HEK293 (cell line): ENCODE results near the gene HMGN4.
A peak's percentile ranks its signal among the peaks of the same experiment; 100 is the strongest.

Source experiments
- HOXA7 ChIP-seq: sonication (generic); formaldehyde crosslinking; IDR thresholded peaks from 2 replicates; pipeline ENCODE4 v1.8.1; 2022; ENCODE audit warnings: missing genetic modification reagents, borderline replicate concordance
- KLF8 ChIP-seq: fragments of 450-650 bp; formaldehyde crosslinking; IDR thresholded peaks from 2 replicates; pipeline ENCODE4 v1.5.1; 2016; ENCODE audit warnings: missing biosample characterization, missing genetic modification characterization
- REPIN1 ChIP-seq: fragments of 450-650 bp; formaldehyde crosslinking; IDR thresholded peaks from 2 replicates; pipeline ENCODE4 v1.5.1; 2017; ENCODE audit warnings: missing biosample characterization, missing genetic modification characterization, low read depth
- SALL2 ChIP-seq: fragments of 450-650 bp; formaldehyde crosslinking; IDR thresholded peaks from 2 replicates; pipeline ENCODE4 v1.5.0; 2017; ENCODE audit warnings: missing biosample characterization, mild to moderate bottlenecking, missing genetic modification characterization, borderline replicate concordance
- SETDB1 ChIP-seq: IDR thresholded peaks from one replicate; pipeline ENCODE4 v1.6.1; 2017; ENCODE audit warnings: mild to moderate bottlenecking, low read length, moderate library complexity, mixed read lengths; ENCODE audit not compliant: insufficient read length
- ZBTB1 ChIP-seq: fragments of 450-650 bp; formaldehyde crosslinking; IDR thresholded peaks from 2 replicates; pipeline ENCODE4 v1.5.1; 2016; ENCODE audit warnings: missing biosample characterization, missing genetic modification characterization
- ZBTB48 ChIP-seq: fragments of 450-650 bp; formaldehyde crosslinking; IDR thresholded peaks from 2 replicates; pipeline ENCODE4 v1.5.1; 2016; ENCODE audit warnings: missing biosample characterization, missing genetic modification characterization
- ZEB2 ChIP-seq: fragments of 450-650 bp; formaldehyde crosslinking; IDR thresholded peaks from 2 replicates; pipeline ENCODE4 v1.5.1; 2016; ENCODE audit warnings: missing biosample characterization, missing genetic modification characterization
- ZFP69B ChIP-seq: fragments of 450-650 bp; formaldehyde crosslinking; IDR thresholded peaks from 2 replicates; pipeline ENCODE4 v1.5.1; 2016; ENCODE audit warnings: missing biosample characterization, missing genetic modification characterization
- ZNF121 ChIP-seq: fragments of 450-650 bp; formaldehyde crosslinking; IDR thresholded peaks from 2 replicates; pipeline ENCODE4 v1.5.1; 2016; ENCODE audit warnings: missing biosample characterization, missing genetic modification characterization
- ZNF148 ChIP-seq: fragments of 450-650 bp; formaldehyde crosslinking; IDR thresholded peaks from 2 replicates; pipeline ENCODE4 v1.5.0; 2017; ENCODE audit warnings: missing biosample characterization, missing genetic modification characterization, borderline replicate concordance
- ZNF174 ChIP-seq: fragments of 450-650 bp; formaldehyde crosslinking; IDR thresholded peaks from 2 replicates; pipeline ENCODE4 v1.5.0; 2017; ENCODE audit warnings: missing biosample characterization, mild to moderate bottlenecking, missing genetic modification characterization
- ZNF18 ChIP-seq: fragments of 450-650 bp; formaldehyde crosslinking; IDR thresholded peaks from 2 replicates; pipeline ENCODE4 v1.5.1; 2016; ENCODE audit warnings: missing biosample characterization, missing genetic modification characterization
- ZNF211 ChIP-seq: fragments of 450-650 bp; formaldehyde crosslinking; IDR thresholded peaks from 2 replicates; pipeline ENCODE4 v1.5.1; 2016; ENCODE audit warnings: low read depth, missing biosample characterization, missing genetic modification characterization
- ZNF248 ChIP-seq: fragments of 450-650 bp; formaldehyde crosslinking; IDR thresholded peaks from 2 replicates; pipeline ENCODE4 v1.5.1; 2017; ENCODE audit warnings: missing biosample characterization, missing genetic modification characterization
- ZNF335 ChIP-seq: fragments of 450-650 bp; formaldehyde crosslinking; conservative IDR thresholded peaks from 2 replicates; pipeline ENCODE4 v1.5.1; 2016; ENCODE audit warnings: missing biosample characterization, missing genetic modification characterization
- ZNF391 ChIP-seq: fragments of 450-650 bp; formaldehyde crosslinking; IDR thresholded peaks from 2 replicates; pipeline ENCODE4 v1.5.1; 2016; ENCODE audit warnings: low read depth, missing biosample characterization, missing genetic modification characterization, borderline replicate concordance
- ZNF404 ChIP-seq: fragments of 450-650 bp; formaldehyde crosslinking; IDR thresholded peaks from 2 replicates; pipeline ENCODE4 v1.5.1; 2017; ENCODE audit warnings: missing biosample characterization, missing genetic modification characterization
- ZNF530 ChIP-seq: fragments of 450-650 bp; formaldehyde crosslinking; IDR thresholded peaks from 2 replicates; pipeline ENCODE4 v1.5.1; 2016; ENCODE audit warnings: low read depth, missing biosample characterization, missing genetic modification characterization
- ZNF555 ChIP-seq: fragments of 450-650 bp; formaldehyde crosslinking; conservative IDR thresholded peaks from 2 replicates; pipeline ENCODE4 v1.5.1; 2017; ENCODE audit warnings: missing biosample characterization, mild to moderate bottlenecking, missing genetic modification characterization, inconsistent platforms
- ZNF768 ChIP-seq: fragments of 450-650 bp; formaldehyde crosslinking; IDR thresholded peaks from 2 replicates; pipeline ENCODE4 v1.5.1; 2018; ENCODE audit warnings: missing biosample characterization, mild to moderate bottlenecking, missing genetic modification characterization
- ZNF792 ChIP-seq: fragments of 450-650 bp; formaldehyde crosslinking; IDR thresholded peaks from 2 replicates; pipeline ENCODE4 v1.5.1; 2016; ENCODE audit warnings: missing biosample characterization, missing genetic modification characterization
- TF ChIP-seq, protein P1 (sequence below): fragments of 450-650 bp; formaldehyde crosslinking; IDR thresholded peaks from 2 replicates; pipeline ENCODE4 v1.5.1; 2016; ENCODE audit warnings: missing biosample characterization, missing genetic modification characterization
- TF ChIP-seq, protein P2 (sequence below): fragments of 450-650 bp; formaldehyde crosslinking; conservative IDR thresholded peaks from 2 replicates; pipeline ENCODE4 v1.5.1; 2016; ENCODE audit warnings: low read depth, missing biosample characterization, missing genetic modification characterization
- TF ChIP-seq, protein P3 (sequence below): fragments of 450-650 bp; formaldehyde crosslinking; IDR thresholded peaks from 2 replicates; pipeline ENCODE4 v1.5.1; 2016; ENCODE audit warnings: missing biosample characterization, missing genetic modification characterization
- TF ChIP-seq, protein P4 (sequence below): fragments of 450-650 bp; formaldehyde crosslinking; IDR thresholded peaks from 2 replicates; pipeline ENCODE4 v1.5.1; 2017; ENCODE audit warnings: missing biosample characterization, missing genetic modification characterization

Gene HMGN4

DNA sequence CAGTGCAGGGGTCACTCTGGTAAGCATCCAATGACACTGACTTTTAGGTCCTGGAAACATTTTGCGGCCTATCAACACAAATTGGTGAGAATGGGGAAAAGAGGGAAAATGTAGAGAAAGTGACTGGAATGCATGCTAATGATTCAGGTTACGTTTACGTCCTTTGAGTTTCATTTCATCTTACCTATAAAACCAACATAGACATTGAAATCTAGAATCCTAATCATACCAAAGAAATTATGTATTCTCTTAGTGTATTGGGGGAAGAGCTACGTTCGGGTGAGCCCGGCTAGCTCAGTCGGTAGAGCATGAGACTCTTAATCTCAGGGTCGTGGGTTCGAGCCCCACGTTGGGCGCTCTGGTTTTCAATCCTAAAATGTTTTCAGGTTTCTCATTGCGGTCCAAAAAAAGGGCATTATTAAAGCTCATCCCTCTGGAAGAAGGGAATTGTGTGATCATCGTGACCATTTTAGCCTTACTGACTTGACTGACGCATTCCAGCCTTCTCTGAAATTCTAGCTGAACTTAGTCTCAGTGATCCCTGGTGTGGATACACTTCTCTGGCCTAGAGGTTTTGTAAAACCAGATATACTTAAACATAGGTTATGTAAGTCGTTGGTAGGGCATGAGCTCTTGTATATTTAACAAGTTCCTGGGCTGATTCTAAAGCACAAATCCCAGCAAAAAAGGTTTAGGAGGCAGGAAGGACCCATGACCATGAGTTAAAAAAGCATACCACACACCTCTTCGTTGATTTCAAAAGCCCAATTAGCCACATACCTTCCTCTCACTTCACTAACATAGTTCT is 18.3 kb downstream of the HMGN4 start (continued):
- TF ChIP-seq, protein P1, sequence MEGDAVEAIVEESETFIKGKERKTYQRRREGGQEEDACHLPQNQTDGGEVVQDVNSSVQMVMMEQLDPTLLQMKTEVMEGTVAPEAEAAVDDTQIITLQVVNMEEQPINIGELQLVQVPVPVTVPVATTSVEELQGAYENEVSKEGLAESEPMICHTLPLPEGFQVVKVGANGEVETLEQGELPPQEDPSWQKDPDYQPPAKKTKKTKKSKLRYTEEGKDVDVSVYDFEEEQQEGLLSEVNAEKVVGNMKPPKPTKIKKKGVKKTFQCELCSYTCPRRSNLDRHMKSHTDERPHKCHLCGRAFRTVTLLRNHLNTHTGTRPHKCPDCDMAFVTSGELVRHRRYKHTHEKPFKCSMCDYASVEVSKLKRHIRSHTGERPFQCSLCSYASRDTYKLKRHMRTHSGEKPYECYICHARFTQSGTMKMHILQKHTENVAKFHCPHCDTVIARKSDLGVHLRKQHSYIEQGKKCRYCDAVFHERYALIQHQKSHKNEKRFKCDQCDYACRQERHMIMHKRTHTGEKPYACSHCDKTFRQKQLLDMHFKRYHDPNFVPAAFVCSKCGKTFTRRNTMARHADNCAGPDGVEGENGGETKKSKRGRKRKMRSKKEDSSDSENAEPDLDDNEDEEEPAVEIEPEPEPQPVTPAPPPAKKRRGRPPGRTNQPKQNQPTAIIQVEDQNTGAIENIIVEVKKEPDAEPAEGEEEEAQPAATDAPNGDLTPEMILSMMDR (tag by site-specific recombination), result no peak
- TF ChIP-seq ZNF768 (tag by site-specific recombination) (no peak), ZNF335 (tag by site-specific recombination) (peak; percentile 84), ZFP69B (tag by site-specific recombination) (0 out of 2 replicates have a peak, but pooled peaks have one; percentile 36), ZBTB48 (tag by site-specific recombination) (peak; percentile 60; the same call in 1 of the 2 replicates), SALL2 (tag by site-specific recombination) (no peak), REPIN1 (no peak), ZNF530 (no peak), ZNF248 (tag by site-specific recombination) (no peak), ZNF792 (no peak), ZBTB1 (tag by site-specific recombination) (no peak), ZNF148 (no peak), ZNF174 (tag by site-specific recombination) (no peak), ZNF404 (tag by site-specific recombination) (no peak), ZNF391 (peak; percentile 90; the same call in 1 of the 2 replicates), ZNF121 (tag by site-specific recombination) (no peak), HOXA7 (CRISPR knock-in tag) (no peak), ZEB2 (tag by site-specific recombination) (peak; percentile 84), SETDB1 (no peak), ZNF211 (tag by site-specific recombination) (no peak), ZNF555 (no peak), ZNF18 (tag by site-specific recombination) (peak; percentile 66; the same call in 1 of the 2 replicates), KLF8 (tag by site-specific recombination) (peak; percentile 67)
- TF ChIP-seq, protein P2, sequence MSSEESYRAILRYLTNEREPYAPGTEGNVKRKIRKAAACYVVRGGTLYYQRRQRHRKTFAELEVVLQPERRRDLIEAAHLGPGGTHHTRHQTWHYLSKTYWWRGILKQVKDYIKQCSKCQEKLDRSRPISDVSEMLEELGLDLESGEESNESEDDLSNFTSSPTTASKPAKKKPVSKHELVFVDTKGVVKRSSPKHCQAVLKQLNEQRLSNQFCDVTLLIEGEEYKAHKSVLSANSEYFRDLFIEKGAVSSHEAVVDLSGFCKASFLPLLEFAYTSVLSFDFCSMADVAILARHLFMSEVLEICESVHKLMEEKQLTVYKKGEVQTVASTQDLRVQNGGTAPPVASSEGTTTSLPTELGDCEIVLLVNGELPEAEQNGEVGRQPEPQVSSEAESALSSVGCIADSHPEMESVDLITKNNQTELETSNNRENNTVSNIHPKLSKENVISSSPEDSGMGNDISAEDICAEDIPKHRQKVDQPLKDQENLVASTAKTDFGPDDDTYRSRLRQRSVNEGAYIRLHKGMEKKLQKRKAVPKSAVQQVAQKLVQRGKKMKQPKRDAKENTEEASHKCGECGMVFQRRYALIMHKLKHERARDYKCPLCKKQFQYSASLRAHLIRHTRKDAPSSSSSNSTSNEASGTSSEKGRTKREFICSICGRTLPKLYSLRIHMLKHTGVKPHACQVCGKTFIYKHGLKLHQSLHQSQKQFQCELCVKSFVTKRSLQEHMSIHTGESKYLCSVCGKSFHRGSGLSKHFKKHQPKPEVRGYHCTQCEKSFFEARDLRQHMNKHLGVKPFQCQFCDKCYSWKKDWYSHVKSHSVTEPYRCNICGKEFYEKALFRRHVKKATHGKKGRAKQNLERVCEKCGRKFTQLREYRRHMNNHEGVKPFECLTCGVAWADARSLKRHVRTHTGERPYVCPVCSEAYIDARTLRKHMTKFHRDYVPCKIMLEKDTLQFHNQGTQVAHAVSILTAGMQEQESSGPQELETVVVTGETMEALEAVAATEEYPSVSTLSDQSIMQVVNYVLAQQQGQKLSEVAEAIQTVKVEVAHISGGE (tag by site-specific recombination), result no peak
- TF ChIP-seq, protein P3, sequence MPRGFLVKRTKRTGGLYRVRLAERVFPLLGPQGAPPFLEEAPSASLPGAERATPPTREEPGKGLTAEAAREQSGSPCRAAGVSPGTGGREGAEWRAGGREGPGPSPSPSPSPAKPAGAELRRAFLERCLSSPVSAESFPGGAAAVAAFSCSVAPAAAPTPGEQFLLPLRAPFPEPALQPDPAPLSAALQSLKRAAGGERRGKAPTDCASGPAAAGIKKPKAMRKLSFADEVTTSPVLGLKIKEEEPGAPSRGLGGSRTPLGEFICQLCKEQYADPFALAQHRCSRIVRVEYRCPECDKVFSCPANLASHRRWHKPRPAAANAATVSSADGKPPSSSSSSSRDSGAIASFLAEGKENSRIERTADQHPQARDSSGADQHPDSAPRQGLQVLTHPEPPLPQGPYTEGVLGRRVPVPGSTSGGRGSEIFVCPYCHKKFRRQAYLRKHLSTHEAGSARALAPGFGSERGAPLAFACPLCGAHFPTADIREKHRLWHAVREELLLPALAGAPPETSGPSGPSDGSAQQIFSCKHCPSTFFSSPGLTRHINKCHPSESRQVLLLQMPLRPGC (tag by site-specific recombination), result no peak; the same call in 1 of the 2 replicates
- TF ChIP-seq, protein P4, sequence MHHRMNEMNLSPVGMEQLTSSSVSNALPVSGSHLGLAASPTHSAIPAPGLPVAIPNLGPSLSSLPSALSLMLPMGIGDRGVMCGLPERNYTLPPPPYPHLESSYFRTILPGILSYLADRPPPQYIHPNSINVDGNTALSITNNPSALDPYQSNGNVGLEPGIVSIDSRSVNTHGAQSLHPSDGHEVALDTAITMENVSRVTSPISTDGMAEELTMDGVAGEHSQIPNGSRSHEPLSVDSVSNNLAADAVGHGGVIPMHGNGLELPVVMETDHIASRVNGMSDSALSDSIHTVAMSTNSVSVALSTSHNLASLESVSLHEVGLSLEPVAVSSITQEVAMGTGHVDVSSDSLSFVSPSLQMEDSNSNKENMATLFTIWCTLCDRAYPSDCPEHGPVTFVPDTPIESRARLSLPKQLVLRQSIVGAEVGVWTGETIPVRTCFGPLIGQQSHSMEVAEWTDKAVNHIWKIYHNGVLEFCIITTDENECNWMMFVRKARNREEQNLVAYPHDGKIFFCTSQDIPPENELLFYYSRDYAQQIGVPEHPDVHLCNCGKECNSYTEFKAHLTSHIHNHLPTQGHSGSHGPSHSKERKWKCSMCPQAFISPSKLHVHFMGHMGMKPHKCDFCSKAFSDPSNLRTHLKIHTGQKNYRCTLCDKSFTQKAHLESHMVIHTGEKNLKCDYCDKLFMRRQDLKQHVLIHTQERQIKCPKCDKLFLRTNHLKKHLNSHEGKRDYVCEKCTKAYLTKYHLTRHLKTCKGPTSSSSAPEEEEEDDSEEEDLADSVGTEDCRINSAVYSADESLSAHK (tag by site-specific recombination), result no peak
